ENCODE results near the gene CCDC54. TPM values are rescaled to one million over a fixed set of nuclear protein-coding genes. Genes with fewer than 3 reads are reported as not detected.

Gene CCDC54
- polyA plus RNA-seq, 4 donors = 0.10 to 0.11 TPM; not detected in 2

Other genes with a start within 250 kb of the CCDC54 start
- 10 to 100 TPM; 68.4 to 73.7 (median 70.9) TPM for gene BBX, start 145.5 kb downstream of the CCDC54 start, polyA plus RNA-seq (ENCODE audit: insufficient read length in 4 of 4)